ENCODE results near the gene ADRA2B.
"Not testable (repeated sequence)": the region's sequence is repeated elsewhere in the genome, so short reads cannot be mapped to it uniquely, and the experiment has no call there.

GRCh38 chr2:96071977-96072491 lies 44.3 kb downstream of the ADRA2B start:
- not testable (repeated sequence) for TF ChIP-seq CTCF (IDR thresholded peaks at IDR 0.05; ENCODE audit: low read length); EZH2 (IDR thresholded peaks at IDR 0.05; ENCODE audit: borderline replicate concordance, low read length)

All from OCI-LY1 (cell line).